NCI-H2081 (cell line): Measurements from ENCODE around the gene RHOT2.

Source experiments
- DNase-seq, 2 experiments: peaks; one replicate each; lab custom pipeline; 2025; lab: John Stamatoyannopoulos, UW

RHOT2 gene

DNA sequence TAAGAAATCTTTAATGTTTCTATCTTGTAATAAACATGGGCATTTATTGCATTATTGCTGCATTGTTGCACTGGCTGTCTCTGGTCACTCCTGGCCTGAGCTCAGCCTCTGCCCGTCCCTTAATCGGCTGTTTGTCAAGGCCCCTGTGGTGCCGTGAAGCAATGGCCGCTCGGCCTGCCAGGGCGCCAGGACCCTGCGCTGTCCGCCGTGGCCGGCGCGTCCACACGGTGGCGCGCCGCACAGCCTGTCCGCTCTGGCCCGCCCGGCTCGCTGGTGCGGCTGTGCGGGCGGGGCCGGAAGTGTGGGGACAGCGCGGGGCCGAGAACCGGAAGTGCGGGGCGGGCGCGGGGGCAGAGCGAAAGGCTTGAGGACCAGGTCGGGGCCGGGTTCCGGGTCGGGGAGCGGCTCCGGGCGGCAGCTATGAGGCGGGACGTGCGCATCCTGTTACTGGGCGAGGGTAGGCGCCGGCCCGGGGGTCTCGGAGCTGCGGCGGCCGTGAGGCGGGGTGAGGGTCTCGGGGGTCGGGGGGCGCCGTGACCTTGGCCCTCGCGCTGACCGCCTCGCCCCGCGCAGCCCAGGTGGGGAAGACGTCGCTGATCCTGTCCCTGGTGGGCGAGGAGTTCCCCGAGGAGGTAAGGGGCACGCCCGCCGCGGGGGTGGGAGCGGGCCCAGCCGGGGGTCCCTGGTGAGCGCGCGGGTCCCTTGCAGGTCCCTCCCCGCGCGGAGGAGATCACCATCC lies at the start of gene RHOT2:
TSS of gene RHOT2 (plus strand) at position 353 of the 739 bp plus-strand sequence. CDS start at position 421, 68 bp downstream.
- peak; percentile 88 to 89 for DNase-seq

DNA sequence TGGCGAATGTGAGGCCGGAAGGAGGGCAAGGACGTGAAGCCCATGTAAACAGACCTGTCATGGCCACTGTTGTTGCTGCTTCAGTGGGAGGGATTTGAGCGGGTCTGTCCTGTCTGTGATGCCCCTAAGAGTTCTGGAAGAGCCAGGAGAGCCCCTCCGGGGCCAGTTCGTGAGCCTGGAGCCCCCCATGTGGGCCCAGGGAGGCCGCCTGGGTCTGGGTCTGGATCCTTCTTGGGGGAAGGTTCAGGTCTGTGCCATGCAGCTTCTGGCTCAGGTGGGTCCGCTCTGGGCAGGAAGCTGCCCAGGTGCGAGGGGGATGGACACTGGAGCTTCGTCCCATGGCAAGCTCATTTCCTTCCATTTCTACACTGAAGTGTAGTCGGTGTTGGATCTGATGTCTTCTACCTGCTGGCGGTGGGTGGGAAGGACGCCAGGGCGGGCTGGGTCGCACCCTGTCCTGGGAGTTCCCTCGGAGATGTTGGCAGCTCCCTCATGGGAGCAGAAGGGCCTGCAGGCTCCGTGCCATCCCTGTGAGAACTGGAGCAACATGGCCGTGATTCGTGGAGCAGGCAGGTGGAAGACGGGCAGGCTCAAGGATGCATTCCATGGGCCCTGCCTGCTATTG lies 48.3 kb upstream of the RHOT2 start:
- DNase-seq = no peak

DNA sequence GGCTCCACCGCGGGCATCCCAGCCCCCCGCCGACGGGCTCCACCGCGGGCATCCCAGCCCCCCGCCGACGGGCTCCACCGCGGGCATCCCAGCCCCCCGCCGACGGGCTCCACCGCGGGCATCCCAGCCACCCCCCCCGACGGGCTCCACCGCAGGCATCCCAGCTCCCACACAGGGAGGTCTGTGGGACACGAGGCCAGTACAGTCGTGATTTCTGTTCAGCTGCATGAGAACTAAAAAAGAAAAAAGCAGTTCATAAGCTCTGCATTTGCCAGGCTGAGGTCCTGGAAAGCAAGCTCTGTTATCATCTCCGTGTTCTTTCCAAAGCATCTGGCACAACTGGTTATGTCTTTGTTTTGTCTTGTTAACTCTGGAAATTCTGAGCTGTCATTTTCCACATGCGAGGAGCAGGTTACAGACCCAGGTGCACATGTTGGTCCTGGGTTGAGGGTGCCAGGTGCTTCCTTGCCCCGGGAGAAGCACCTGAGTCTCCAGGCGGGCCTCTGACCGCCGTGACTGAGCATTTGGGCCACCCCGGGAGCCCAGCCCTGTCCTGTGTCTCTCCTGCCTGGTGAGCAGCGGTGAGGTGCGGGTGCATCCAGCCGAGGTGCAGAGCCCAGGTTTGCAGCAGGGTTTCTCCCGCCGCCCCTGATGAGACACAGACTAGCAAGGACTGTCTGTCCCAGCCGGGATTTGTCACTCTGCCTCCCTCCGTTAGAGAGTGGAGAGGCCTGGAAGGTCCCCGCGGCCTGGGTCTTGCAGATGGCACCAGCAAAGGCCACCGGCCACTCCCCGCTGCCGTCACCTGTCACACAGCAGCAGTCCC lies 47.0 kb upstream of the RHOT2 start:
- no peak for DNase-seq

DNA sequence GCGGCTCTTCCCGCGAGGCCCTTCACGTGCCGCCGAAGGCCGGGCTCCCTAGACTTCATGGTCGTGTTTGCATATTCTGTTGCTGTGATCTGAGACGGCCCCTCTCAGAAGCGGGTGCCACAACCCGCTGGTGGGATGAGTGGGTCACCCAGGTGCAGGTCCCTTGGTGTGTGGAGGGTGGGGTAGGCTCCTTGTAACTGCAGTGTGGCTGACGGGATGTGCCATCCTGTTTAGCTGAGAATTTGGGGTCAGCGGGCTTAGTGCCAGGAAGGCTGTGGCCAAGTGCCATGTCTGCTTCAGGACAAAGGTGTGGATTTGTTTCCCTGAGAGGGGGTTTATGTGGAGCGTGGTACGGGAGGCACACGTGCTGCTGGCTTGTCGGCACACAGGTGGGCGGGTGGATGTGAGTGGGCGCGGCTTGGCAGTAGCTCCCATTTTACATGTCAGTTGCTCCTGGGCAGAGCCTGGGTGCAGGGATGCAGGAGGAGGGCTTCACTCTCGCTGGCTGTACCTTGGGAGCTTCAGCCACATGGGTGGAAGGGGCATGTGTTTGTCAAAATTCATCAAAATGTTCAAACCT lies 46.3 kb upstream of the RHOT2 start:
- no peak for DNase-seq

DNA sequence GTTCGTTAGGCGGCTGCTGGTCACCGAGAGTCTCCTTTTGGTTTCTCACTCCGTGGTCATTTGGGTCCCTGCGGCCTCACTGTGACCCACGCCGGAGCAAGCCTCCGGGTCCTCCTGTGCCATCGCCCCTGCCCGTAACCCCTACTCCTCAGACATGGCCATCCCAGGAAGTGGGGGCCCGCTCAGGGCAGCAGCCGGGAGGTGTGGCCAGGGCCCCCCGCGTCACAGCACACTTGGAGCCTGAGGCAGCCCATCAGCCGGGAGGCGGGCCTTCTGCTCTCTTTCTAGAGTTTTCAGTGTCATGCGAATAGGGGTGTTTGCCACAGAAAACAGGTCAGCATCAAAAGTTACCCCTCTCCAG lies 45.0 kb upstream of the RHOT2 start:
- no peak for DNase-seq

DNA sequence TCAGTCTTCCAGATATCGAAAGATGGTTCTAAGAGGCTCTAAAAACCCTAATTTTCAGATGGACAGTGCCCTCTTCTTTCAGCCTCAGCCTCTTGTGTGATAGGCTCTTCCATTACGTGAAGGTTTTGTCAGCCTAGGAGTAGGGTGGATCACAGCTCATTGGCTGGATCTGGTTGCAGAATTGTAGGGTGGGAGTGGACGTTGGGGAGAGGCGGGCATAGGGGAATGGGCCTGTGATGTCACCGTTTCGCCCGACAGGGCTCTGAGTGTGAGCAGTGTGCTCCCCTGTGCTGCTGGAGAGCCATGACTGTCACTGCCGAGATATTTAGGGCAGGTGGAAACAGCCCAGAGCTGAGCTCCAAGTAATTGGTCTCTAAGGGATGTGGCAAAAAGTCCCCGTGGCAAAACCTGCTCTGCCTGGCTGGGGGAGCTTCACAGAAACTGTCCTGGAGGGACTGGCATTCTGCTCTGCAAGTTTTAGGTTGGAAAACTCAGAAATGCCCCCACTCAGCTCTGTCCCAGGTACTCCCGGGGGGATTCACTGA lies 43.3 kb upstream of the RHOT2 start:
- no peak for DNase-seq

DNA sequence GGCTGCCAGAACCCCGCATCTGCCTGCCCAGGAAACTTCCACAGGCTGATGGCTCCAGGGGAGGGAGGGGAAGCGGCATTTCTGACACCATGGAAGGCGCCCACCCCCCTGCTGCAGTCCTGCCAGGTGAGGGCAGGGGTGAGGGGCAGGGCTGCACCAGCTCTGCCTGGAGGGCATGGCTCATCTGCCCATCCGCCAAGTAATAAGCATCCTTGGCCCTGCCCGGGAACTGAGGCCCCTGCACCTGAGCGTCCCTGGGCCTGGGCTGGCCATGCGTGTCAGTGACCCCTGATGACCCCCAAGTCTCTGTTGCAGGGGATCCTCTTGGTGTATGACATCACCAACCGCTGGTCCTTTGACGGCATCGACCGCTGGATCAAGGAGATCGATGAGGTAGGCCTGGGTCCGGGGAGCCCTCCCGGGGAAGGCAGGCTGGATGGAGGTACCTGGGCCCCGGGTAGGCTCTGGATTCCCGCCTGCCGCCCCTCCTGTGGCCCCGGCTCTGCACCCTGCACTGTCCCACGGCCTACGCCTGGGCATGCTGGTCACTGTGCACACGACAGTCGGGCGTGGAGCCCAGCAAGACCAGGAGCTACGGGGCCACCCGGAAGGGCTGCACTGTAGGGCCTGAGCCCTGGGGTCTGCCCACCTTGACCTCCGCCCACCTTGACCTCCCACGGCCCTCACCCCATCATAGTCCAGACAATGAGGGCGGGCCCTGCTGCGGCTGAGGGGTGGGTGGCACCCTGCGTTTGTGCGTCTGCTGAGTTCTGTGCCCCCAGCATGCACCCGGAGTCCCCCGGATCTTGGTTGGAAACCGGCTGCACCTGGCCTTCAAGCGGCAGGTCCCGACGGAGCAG lies 42.6 kb upstream of the RHOT2 start:
- no peak for DNase-seq

DNA sequence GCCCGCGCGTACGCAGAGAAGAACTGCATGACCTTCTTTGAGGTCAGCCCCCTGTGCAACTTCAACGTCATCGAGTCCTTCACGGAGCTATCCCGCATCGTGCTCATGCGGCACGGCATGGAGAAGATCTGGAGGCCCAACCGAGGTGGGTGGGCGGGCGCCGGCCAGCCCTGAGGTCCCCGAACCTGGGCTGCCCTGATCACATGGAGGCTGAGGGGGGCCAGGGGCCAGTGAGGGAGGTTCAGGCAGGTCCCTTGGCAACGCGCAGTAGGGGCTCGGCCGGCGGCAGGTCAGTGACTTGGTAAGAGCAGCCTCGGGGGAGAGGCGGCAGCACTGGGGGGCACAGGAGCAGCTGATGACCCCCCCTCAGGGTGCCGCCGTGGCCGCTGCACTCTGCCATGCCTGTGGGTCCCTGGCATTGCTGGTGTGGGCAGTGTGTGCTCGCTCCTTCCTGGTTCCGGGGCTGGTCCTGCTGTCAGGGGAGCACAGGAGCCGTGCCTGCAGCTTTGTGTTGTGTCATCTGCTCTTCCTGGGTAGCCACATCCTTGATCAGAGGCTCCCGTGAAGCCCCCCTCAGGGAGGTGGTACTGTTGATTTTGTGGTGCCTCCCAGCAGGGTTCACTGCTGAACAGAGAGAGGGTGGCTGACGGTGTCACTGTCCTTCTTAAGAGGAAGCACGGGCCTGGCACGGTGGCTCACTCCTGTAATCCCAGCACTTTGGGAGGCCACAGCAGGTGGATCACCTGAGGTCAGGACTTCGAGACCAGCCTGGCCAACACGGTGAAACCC lies 41.8 kb upstream of the RHOT2 start:
- no peak for DNase-seq

DNA sequence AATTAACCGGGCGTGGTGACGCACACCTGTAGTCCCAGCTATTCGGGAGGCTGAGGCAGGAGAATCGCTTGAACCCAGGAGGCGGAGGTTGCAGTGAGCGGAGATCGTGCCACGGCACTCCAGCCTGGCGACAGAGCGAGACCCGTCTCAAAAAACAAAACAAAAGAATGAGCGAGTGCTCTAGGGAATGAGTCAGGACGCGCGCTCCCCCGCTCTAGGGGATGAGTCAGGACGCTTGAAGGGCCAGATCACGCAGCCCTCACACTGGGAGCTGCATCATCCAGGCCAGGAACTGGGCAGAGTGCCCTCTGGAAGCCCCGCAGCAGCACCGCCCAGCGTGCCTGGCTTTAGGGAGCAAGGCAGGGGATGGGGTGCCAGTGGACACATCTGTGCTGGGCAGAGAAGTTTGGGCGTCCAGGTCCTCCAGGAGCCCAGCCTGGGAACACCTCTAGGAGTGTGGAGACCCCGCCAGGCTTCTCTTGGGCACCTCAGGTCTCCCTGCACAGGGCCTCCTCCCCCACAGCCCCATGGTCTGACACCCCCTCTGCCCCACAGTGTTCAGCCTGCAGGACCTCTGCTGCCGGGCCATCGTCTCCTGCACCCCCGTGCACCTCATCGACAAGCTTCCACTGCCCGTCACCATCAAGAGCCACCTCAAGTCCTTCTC lies 41.0 kb upstream of the RHOT2 start:
- DNase-seq = no peak

DNA sequence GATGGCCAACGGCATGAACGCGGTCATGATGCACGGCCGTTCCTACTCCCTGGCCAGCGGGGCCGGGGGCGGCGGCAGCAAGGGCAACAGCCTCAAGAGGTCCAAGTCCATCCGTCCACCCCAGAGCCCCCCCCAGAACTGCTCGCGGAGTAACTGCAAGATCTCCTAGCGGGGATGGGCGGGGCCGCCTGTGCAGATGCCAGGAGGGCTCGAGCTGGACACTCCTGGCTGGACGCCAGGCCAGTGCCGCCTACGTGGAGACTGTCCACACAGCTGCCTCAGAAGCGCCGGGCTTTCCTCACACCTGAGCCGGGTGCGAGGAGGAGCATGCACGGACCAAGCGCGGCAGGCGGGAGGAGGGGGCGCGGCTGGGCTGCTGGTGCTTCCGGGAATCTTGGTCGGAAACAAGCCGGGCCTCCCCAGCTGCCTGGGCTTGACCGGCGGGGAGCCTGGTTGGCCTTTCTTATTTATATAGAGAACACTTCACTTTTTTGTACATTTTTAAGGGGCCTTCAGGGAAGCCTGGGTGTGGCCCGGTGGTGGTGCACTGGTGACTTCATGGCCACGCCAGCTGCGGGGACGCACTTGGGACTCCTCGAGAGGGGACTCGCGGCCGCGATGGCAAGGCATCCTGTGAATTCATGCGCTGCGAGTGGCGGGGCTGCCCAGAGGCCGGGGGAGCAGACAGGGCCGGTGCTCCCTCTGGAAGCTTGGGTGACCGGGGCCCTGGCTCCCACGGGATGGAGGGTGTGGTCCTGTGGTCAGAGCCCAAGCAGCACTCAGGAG lies 40.3 kb upstream of the RHOT2 start:
- no peak for DNase-seq

DNA sequence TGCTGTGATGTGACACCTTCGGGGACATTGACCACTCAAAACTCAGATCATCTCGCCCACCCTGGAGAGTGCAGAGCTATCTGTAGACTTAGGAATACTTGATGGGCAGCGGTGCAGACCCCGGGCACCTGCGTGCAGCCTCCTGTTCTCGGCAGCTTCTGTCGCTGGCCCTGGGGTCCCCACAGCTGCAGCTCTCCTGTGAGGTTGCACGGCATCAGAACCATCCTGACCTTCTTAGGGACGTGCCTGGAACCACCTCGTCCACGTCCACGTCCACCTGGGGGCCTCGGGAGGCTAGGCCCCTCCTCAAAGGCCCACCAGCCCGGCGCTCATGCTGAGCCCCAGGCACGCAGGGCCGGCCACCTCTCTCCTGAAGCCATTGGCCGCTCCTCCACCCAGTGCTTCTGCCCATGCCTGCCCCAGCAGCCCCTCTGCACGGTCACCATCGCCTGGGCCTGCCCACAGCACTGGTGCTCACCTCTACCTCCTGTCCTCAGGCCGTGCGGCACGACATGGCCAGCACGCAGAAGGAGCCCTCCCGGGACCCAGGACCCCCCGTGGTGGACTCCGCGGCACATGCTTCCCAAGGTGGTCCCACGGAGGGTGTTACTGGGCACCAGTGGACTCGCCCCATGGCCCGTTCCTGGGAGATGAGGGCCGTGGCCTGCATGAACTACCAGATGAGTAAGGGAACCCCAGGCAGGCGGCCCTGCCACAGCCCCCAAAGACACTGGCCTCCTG lies 39.4 kb upstream of the RHOT2 start:
- DNase-seq = no peak

DNA sequence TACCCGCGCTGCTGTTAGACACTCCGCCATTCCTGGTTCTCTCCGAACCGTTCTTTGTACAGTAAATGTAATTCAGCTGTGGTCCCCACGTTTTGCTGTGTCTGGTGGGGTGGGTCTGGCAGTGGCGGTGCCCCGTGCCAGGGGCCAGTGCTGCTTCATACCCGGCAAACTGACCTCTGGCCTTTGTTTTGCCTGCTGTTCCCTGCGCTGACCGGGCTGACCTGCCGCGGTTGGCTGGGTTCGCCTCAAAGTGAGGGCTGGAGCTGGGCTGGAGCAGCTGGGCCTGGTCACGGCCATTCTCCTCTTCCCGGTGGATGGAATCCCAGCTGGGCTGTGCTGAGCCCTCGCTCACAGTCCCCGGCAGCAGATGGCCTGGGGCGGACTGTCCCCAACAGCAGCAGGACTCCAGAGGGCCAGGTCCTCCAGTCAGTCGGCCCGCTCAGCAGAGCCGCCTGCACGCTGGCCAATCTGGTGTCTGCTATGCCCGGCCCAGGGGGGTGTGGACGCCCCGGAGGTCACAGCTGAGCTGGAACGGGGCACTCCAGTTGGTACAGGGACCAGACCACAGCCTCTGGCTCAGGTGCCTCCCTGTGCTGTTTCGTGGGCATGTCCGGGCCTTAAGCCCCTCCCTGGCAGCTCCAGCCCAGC lies 38.6 kb upstream of the RHOT2 start:
- DNase-seq = no peak

DNA sequence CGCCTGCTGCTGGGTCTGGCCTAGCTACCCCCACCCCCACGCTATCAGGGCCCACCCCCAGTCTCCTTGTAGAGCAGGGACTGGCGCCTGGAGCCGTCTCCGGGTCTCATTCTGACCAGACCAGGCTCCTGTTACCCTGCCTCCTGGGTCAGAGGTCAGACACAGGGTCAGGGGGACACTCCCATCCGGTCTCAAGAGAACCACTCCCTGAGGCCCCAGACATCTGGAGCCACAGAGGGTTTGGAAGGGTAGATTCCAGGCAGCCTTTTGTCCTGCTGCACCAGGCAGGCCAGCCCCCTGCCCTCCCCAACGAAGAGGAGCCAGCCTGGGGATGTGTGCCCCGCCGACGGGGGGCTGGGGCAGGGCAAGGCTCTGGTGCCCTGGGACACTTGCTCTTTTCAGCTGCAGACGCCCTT lies 38.1 kb upstream of the RHOT2 start:
- no peak for DNase-seq

DNA sequence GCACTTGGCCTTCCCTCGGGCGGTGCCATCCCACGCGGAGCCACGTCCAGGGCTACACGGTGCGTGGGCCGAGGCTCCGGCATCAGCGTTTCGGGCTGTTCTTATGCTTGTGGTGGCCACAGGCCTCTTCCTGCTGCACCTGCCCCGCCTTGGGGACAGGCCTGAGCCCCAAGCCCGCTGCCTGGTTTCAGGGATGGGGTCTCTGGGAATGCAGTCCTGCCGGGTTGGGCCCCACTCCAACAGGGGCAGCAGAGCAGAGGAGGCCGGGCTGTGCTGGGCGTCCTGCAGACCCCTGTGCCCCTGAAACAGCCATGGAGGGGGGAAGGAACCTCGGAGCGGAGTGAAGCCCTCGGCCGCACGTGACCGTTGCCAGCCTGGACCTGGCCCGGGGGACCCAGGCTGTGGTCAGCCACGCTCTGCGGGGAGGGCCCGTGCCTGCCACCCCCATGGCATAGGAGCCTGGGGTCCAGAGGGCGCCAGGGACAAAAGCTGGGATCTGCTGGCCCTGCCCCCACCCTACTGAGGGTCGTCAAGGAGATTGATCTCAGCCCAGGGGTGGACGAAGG lies 37.6 kb upstream of the RHOT2 start:
- no peak for DNase-seq

DNA sequence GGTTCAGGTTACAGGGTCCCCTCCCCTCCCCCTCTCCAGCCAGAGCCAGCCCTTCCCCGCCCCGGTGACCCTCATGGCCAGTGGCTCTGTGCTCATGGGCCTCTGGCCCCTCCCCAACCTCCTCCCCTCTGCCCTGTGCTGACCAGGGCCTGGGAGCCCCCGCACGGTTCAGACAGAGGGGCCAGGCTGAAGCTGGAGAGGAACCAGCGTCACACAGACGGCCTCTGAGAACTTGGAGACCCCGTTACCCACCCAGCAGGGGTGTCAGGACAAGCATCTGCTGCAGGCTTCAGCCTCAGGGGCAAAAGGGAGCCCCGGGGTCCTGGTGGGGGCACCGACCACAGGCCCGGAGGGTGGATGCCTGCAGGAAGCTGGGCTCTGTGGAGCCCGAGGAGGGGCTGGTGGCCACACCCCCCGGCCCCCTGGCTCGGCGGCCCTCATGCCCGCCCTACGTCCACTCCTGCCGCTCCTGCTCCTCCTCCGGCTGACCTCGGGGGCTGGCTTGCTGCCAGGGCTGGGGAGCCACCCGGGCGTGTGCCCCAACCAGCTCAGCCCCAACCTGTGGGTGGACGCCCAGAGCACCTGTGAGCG lies 37.0 kb upstream of the RHOT2 start, which contains the start of gene WFIKKN1:
TSS of gene WFIKKN1 (plus strand) at position 171 of the 591 bp plus-strand sequence. CDS start at position 440, 269 bp downstream.
- no peak for DNase-seq

DNA sequence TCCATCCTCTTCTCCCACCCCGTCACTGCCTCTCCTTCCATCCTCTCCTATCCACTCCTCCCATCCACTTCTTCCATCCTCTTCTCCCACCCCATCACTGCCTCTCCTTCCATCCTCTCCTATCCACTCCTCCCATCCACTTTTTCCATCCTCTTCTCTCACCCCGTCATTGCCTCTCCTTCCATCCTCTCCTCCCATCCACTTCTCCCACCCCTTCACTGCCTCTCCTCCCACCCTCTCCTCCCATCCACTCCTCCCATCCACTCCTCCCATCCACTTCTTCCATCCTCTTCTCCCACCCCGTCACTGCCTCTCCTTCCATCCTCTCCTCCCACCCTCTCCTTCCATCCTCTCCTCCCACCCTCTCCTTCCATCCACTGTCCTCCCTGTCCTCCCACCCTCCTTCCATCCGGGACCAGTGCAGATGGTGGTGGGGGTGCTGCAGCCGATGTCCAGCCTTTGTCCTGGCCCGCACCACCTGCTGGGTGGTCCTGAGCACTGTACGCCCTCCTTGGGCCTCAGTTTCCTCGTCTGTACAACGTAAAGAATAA lies 36.0 kb upstream of the RHOT2 start:
- DNase-seq = no peak
